NCI-H1417 (cell line): ENCODE results near the gene PLCL2.

Experiments used
- DNase-seq, 3 experiments: peaks; one replicate each; lab custom pipeline; 2025; lab: John Stamatoyannopoulos, UW

Gene PLCL2

DNA sequence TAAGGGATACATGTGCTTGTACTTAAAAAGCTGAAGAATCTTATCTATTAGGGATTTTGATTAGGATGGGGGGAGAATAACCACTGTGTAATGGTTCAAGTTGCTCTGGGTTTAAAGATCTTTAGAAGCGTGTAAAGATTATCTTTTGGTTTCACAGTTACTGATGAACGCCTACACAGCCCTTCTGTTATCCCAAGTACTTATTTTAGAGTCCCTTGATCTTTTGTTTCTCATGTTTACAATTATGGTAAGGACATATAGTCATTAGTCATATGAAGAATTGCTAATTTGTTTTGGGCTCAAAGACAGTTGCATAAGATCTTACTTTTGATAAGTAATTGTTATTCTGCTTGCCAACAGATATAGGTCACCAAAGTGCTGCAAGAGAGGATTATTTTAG lies 160.1 kb downstream of the PLCL2 start:
- DNase-seq: no peak

DNA sequence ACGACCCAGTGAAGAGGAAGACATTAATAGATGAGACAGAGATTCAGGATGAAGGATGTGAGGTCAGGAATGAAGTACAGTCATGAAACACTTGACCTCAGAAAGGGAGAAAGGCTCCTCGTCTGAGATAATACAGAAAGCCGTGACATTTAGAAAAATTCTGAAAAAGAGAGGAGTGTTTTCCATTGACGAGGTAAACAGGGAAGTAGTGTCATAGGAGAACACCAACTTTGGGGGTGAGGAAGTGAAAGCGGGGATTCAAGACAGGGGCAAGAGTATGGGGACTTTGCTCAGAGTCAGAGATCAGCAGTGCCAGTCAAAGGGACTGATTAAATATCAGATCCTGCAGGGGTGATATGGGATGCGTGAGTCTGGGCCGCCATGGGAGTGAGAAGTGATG lies 160.9 kb downstream of the PLCL2 start:
- DNase-seq: no peak

DNA sequence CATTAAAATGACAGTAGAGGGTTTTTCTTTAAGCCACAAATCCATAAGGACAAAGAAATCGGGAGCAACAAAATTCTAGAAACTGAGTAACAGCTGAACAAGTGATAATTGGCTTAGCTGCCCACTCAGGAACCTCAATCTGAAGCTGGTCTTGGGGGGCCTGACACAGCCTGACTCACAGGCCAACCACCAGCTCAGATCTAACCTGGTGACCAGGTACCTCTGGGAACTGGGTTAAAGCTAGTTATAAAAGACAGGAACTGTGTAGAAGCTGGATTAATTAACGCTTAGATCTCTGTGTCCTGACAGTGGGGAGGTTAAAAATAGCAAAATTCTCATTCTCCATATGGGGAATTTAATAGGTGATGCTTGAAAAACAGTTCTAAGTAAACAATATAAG lies 161.9 kb downstream of the PLCL2 start:
- no peak for DNase-seq

DNA sequence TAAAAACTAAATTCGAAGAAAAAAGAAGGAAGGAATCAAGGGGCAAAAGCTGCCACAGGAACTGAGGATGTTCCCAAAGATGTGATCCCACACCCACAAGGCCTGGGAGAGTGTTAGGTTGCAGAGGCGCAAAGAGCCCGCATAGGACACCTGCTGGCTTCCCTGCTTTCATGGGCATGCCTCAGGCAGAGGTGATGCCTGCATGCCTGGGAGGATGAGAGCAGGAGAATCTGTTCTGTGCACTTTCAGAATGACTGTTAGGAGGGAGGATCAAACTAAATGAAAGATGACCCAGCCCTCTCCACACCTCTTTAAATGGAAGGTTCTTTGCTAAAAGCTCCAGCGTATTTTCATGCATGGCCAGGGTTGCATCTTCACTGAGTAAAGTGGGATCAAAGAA lies 162.4 kb downstream of the PLCL2 start:
- DNase-seq: no peak

DNA sequence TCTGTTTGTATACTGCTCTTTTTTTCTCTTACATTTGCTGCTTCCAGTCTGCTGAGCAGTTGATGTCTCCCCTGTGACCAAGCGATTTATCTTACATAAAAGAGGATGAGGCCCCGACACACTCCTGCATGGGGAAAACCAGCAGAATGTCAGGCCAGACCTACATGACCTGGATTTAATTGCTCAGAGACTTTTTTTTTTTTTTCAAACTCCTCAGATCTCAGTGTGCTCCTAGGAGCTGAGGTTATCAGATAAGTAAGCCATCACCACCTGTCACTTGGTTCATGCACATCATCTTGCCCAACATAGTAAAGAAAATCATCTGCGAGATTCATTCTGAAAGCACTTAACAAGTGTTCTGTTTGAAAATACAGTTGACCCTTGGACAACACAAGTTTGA lies 163.1 kb downstream of the PLCL2 start:
- no peak for DNase-seq

DNA sequence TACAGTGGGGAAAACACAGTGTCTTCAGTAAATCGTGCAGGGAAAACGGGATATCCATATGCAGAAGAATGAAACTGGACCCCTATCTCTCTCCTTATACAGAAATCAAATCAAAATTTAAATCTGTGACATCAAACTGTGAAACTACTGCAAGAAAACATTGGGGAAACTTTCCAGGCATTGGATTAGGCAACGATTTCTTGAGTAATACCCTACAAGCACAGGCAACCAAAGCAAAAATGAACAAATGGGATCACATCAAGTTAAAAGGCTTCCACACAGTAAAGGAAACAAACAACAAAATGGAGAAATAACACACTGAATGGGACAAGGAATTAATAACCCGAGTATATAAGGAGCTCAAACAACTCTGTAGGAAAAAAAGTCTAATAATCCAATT lies 165.3 kb downstream of the PLCL2 start:
- no peak for DNase-seq

DNA sequence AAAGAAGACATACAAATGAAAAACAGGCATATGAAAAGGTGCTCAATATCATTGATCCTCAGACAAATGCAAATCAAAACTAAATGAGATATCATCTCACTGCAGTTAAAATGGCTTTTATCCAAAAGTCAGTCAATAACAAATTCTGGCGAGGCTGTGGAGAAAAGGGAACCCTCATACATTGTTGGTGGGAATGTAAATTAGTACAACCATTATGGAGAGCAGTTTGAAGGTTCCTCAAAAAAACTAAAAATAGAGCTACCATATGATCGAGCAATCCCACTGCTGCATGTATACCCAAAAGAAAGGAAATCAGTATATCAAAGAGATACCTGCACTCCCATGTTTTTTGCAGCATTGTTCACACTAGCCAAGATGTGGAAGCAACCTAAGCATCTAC lies 165.8 kb downstream of the PLCL2 start:
- DNase-seq: no peak

DNA sequence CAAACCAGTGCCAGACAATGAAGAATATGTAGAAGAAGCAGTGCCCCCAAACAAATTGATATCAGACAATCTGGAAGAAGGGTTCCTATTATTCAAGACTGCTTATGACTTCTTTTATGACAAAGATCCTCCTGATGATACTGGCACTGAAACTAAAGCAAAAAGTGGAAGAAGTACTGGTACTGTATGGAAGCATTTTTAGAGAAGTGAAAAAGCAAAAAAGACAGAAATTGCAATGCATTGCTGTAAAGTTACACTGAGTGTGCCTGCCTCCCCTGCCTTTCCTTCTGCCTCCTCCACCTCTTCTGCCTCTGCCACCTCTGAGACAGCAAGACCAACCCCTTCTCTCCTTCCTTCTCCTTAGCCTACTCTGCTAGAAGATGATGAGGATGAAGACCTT lies 167.6 kb downstream of the PLCL2 start:
- no peak for DNase-seq

DNA sequence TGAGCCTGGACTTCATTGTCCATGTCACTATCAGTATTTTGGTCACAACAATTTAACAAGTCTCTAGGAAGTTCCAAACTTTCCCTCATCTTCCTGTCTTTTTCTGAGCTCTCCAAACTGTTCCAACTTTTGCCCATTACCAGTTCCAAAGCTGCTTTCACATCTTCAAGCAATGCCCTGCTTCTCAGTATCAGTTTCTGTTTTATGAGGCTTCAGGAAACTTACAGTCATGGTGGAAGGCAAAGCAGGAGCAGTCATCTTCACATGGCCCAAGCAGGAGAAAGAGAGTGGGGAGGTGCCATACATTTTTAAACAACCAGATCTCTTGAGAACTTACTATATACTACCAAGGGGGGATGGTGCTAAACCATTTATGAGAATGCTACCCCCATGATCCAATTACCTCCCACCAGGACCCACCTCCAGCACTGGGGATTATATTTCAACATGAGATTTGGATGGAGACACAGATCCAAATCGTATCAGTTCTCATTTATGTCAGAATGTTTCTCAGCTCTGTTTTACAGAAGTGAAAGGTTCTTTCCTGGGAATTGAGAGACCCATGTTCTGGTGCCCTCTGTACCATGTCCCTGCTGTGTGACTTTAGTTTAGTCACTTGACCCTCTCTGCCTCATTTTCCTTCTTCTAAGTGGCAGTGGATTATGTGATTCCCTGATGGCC lies 169.7 kb downstream of the PLCL2 start:
- no peak for DNase-seq

DNA sequence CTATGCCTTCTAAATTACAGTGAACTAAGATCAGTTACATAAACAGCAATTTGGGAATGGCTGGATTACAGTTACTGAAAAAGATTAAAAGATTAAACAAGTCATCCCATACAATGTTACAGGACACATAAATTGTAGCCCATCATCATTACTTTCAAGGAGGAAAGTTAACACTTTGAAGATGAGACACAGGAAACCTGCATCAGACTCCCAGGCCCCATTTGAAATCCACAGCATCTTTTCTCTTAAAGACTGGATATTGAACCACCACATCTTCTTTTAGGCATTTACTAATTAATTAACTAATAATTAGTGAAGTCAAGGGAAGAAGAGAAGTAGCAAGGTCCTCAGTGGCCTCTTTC lies 170.2 kb downstream of the PLCL2 start:
- DNase-seq: no peak

DNA sequence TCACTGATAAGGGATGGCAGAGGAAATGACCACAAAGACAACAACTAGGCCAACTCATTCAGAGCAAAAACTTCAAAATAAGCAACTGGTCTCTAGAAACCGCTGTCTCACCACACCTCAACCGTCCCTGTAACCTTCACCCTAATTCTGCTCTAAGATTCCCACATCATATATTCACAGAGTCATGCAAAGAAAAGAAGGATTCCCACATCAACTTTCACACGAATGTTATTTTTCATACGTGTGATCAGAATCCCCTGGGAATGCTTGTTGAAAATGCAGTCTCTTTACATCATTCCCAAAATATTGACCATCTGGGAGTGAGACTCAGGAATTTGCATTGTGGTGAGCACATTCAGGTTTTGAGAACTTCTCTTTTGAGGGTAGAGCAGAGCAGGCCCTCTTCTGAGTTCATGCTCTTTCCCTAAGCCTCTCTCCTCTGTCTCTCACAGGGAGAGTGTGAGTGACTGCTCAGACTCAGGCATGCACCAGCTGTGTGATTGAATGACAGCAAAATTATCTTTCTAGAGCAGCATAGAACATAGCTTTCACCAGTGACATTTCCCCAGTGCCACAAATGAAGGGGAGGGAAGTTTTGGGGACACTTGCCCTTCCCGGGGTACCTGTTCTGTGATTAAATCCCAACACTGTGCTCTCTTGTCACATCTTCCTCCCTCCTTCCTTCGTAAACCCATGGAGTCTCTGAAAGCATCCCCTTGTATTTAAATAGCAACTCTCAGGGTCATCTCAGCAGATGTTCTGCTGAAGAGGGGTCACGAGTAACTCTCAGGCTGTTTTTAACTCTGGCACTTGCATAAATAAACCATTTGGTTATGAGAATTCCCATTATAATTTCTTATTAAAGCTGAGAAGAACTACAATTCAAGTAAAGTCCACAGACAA lies 170.9 kb downstream of the PLCL2 start:
- DNase-seq: no peak

DNA sequence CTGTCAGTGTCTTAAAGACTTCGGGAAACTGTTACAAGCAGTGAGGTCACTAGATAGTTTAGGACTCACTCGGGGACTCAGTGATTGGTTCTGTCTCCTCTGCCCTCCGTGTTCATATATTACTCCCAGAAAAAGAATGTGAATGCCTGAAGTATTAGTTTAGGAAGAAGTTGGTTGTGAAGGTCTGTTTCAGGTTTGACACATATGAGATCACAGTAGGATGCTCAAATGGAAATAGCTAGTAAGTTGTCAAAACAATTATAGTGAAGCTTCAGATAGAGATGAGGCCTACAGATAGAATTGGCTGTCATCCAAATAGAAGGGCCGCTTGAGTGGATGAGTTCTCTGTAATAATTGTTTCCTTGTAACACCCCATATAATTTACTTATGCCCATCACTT lies 172.6 kb downstream of the PLCL2 start:
- DNase-seq: peak in 1 of 3 experiments; percentile 26

DNA sequence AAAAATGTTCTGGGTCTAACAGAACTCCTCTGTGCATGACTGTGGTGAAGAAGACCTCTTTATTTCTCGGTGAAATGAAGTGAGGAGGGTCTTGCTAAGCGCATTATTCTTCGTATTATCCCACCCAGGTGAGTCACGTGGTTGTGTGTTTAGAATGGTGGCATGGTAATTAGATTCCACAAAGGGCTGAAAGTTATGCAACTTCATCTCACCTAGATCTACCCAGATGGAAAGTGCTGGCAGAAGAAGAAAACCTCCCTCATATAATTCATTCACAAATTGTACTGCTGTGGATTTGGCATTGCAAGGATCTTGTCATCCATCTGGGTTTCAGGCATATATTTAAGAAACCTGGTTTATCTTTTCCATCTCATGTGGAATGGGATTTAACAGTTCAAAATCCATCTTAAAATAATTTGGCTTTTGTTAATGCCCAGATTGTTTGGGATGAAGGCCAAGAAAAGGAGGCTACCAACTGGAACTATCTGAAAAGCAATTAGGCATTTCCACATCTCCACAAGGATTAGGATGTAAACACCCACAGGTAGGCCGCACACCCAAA lies 175.3 kb downstream of the PLCL2 start:
- DNase-seq: no peak

DNA sequence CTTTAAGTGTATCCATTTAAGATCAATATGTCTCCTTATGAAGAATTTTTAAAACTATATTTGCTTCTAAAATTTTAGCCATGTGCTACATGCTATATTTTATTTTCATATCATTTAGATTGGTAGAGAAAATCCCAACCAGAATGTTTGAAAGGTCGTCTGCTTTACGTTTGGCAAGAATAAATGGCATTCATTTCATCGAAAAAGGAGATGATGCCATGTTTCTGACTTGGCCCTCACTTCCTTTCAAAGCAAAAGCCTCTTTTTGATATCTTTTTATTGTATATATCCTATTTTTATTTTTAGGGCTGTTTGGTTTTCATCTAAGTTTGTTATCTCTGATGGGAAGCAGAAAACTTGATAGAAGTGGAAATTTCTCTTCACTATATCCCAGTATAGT lies 176.2 kb downstream of the PLCL2 start:
- DNase-seq: no peak

DNA sequence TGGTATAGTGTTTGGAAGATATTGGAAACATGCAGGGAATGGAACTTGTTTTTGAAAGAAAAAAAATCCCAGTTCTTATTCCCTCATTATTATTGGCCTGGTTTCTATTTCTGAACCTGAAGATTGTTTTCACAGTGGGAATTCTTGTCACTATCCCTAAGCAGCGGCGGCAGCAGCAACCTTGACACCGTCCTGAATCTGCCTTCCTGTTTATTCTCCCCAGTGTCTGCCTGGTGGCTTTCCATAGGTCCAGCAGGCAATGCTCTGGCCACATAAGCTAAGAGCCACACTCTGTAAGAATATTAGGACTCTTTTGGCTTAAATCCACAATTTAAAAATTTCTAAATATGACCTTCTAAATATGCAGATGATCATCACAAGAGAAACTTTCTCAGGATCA lies 178.0 kb downstream of the PLCL2 start:
- DNase-seq: no peak

DNA sequence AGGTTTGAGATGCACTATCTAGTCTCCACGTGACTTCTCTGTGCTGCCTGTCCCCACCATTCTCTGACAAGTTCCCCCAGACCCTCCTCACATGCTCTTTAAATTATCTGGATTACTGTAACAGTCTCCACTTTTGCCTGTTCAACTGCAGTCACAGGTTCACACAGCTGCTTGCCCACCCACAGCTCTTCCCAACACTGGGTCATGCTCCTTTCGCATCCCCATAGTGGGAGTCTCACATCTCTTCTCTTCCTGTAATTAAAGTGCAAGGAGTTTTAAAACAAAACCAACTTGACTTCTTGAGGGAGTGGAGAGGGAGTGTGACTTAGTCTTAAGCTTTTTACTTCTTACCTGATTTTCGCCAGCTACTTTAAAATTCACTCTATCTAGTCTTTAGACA lies 178.8 kb downstream of the PLCL2 start:
- DNase-seq: no peak

DNA sequence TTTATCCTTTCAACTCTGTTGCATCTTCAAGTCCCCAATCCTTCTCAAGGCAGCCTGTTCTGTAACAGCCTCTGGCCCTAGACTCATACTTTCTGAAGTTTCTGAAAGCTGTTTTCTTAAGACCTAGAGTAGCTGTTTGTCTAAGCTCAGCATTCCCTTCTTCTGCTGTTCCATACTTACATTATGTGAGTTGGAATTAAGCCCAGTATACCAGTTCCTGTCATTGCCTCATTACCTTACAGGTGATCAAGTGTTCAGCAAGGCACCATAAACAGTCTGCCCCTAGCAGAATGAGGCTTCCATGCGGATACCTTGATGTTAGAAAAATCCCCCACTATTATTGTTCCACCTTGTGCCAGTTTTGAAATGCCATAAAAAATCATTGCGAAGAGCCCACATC lies 180.6 kb downstream of the PLCL2 start:
- DNase-seq: no peak

DNA sequence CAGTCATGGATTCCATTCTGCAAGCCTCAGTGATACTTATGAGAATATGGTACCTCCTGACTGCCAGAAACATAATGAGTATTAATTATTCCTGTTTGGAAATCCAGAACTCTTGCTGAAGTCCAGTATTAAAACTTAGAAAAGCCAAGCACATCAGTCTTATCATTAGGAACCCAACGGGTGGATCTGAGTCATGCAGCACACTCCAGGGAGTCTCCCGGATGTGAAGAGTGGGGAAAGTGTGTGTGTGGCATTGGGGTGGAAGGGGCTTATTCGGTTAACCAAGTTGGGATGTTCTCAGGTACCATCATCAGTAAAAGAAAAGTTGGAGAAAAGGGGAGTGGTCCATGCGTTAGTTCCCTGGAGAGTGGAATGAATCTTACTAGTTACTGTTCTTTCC lies 181.1 kb downstream of the PLCL2 start:
- no peak for DNase-seq

DNA sequence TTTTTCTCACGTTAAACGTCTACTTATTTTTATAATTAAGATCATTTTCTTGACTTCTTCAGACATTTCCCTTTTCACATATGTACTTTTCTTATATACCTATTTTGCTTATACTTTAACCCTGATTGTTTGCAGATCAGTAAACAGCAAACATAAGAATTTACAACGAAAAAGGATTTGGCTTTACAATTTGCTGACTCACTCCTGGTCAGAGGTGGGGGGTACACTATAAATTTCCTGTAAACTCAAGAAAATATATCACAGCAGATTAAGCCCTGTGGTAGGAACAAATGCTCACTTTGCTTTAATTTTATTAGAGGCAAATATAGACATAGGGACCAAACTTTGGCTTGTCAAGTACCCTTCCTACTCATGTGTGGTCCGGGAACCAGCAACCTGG lies 185.0 kb downstream of the PLCL2 start:
- DNase-seq: no peak

DNA sequence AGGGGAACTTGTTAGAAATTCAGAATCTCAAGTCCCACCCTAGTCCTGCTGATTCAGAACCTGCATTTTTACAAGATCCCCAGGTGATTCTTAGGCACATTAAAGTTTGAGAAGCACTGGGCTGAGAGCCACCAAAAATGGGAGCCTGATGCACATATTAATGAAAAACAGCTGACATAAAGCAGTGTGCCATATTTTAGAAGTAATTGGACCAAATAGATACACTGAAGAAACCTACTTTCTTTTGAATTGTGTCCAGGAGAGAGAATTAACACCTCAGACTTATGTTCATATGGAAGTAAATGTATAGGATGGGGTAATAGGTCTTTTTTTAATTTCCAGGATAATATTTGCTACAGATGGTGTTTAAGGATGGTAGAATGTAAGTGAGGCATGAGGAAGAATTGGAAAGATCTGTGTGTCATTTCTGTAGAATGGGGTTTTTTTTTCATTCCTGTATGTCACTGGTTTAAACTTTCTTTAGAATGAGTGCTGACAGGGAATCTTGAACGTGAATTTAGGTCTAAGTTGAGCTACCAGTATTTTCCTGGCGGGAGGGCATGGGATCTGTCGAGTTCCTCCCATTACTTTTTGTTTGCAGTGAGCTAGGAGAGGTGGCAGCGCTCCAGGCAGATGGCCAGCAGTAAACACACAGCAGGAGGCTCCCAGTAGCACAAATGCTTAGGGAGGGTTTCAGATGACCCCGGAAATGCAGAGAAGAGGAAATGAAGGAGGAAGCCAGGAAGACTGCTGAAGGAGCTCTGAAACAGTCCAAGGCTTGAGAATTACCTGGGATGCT lies 185.6 kb downstream of the PLCL2 start:
- DNase-seq: peak; percentile 42 to 80 (median 65)

DNA sequence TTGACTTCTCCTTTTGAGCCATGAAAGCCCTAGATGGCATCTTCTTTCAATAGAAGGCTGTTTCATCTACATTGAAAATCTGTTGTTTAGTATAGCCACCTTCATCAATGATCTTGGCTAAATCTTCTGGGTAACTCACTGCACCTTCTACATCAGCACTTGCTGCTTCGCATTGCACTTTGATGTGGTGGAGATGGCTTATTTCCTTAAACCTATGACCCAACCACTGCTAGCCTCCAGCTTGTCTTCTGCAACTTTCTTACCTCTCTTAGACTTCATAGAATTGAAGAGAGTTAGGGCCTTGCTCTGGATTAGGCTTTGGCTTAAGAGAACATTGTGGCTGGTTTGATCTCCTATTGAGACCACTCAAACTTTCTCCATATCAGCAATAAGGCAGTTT lies 189.8 kb downstream of the PLCL2 start:
- DNase-seq: no peak

DNA sequence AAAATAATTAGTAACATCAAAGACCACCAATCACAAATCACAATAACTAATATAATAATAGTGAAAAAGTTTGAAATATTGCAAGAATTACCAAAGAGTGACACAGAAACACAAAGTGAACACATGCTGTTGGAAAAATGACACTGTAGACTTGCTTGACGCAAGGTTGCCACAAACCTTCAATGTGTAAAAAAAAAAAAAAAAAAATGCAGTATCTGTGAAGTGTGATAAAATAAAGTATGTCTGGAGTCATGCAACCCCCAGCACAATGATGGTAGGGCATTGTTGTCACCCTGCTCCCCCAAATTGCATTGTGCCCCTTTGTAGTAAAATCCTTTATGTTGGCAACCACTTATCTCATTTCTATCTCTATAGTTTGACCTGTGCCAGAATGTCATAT lies 190.6 kb downstream of the PLCL2 start:
- no peak for DNase-seq

DNA sequence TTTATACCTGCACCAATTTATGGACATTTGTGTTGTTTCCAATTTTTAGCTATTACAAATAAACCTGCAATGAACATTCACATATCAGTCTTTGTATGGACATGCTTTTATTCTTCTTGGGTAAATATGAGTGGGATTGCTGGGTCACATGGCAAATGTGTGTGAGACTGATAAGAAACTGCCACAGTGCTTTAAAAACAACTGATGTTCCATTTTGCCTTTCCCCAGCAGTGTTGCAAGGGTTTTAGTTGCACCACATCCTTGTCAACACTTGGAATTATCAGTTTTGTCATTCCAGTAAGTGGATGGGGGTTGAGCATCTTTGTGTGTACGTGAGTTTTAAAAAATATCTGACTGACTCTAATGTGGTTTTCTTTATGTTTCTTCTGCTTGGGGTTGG lies 191.2 kb downstream of the PLCL2 start:
- no peak for DNase-seq
